GM12865 (cell line): ENCODE results near the gene ERBB4.

ENCODE experiments used
- DNase-seq: peaks from one replicate; pipeline ENCODE4 v3.0.0; 2010; ENCODE audit warnings: low read depth
- H3K4me3 ChIP-seq: 2 replicates; pipeline ENCODE4 v1.5.1; 2011; ENCODE audit warnings: mild to moderate bottlenecking, low read depth, low read length, control low read depth
- CTCF ChIP-seq: IDR thresholded peaks from 2 replicates; pipeline ENCODE4 v1.5.1; 2011; ENCODE audit warnings: low read length, control low read depth, low read depth, inconsistent platforms; ENCODE audit not compliant: insufficient read depth; ENCODE audit errors: missing control alignments

Gene ERBB4

GRCh38 chr2:211985393-211985792, 553.2 kb downstream of the ERBB4 start:
- no peak overlapping the region for H3K4me3 ChIP-seq
- DNase-seq: no peak
- TF ChIP-seq CTCF: no peak

DNA sequence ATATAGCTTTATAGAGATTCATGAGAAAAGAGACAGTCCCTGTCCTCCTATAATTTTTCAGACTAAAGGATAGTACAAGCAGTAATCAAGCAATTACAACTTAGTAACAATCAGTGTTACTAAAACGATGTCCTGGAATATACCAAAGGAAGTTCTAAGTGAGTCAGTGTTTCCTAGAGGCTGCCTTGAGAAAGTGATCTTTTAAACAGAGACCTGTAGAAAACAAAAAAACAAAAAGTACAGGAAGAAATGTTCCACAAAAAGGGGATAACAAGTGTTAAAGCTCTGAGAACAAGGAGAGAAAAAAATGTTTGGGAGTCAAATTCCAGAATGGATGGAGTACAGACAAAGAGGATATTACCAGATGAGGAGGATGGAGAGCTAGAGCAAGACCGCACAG, 556.4 kb downstream of the ERBB4 start:
- H3K4me3 ChIP-seq: no peak overlapping the region
- no peak for TF ChIP-seq CTCF
- DNase-seq: no peak

DNA sequence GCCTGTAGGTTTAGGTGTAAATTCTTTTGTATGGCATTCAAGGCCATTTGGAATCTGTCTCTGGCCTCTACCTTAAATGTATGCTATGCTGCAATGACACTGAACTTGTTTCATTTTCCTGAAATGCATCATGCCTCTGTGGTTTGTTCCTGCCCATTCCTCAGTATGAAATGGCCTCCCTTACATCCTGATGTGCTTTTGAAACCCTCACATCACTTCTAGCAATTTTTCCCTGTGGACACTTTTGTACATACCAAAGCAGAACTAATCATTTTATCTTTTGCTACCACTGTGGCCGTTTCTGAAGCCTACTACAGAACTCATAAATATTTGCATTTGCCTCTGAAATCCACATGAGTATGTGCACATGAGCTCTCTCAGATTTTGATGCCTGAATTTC, 557.2 kb downstream of the ERBB4 start:
- TF ChIP-seq CTCF: no peak
- DNase-seq: no peak
- no peak overlapping the region for H3K4me3 ChIP-seq

GRCh38 chr2:211976076-211976475, 562.5 kb downstream of the ERBB4 start:
- TF ChIP-seq CTCF: no peak
- no peak for DNase-seq
- H3K4me3 ChIP-seq: no peak overlapping the region

GRCh38 chr2:211967234-211967633, 571.4 kb downstream of the ERBB4 start:
- TF ChIP-seq CTCF: no peak
- no peak for DNase-seq
- H3K4me3 ChIP-seq: no peak overlapping the region

DNA sequence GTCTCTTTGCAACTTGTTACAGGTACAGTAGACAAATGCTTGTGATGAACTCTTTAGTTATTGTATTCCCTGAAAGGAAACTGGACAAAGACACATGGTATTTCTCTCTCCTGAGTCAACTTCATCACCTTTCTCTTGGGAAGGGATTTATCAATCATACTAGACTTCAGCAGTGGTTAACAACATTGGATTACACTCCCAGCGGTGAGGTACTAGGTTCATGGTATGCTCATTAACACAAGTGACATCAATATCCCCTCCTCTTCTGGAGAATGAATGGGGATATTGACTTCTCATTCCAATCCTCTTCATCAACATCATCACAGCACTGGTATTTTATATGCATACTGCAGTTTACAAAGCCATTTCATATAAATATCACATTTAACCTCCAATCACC, 574.6 kb downstream of the ERBB4 start:
- no peak for TF ChIP-seq CTCF
- no peak overlapping the region for H3K4me3 ChIP-seq

GRCh38 chr2:211957799-211958198, 580.8 kb downstream of the ERBB4 start:
- TF ChIP-seq CTCF: no peak
- peak; percentile 72 for DNase-seq
- H3K4me3 ChIP-seq: no peak overlapping the region

More for the DNA sequence above, 574.6 kb downstream of the ERBB4 start:
- no peak for DNase-seq
